HCT116 (cell line): ENCODE measurements around the gene FOXP1. TPM values are rescaled to one million over a fixed set of nuclear protein-coding genes. Genes with fewer than 3 reads are reported as not detected.

Experiments
- ATAC-seq: fragments of 200-7000 bp; cut with Tn5 transposase; 2 replicates; pipeline ENCODE4 v1.9.1; 2020; ENCODE audit warnings: mild to moderate bottlenecking, moderate library complexity
- BruUV-seq: library from RNA; stranded (reverse); fragments of 400-500 nt; replicated peaks from 2 replicates; lab custom pipeline; 2021; lab: Mats Ljungman, UMichigan
- CTCF ChIA-PET: fragments of 300-600 bp; sonication (Branson Sonifier 250); formaldehyde crosslinking; loops from one replicate; lab custom pipeline; 2021; ENCODE audit warnings: antibody characterized with exemption; lab: Charles Lee
- POLR2A ChIA-PET: fragments of 300-600, 350-600 bp; sonication (Branson Sonifier 250); formaldehyde crosslinking; loops from one replicate; lab custom pipeline; 2021; ENCODE audit warnings: antibody characterized with exemption; lab: Charles Lee
- RAD21 ChIA-PET, 2 experiments: fragments of 300-600 bp; sonication (Branson Sonifier 250); formaldehyde crosslinking; loops; one replicate each; lab custom pipeline; 2023; ENCODE audit warnings: low total read pairs in 2 of 2; ENCODE audit not compliant: uncharacterized antibody in 2 of 2, unreplicated experiment in 2 of 2, low non-redundant PET in 1 of 2; lab: Charles Lee
- DNase-seq: peaks from one replicate; pipeline ENCODE4 v3.0.0-alpha.2; 2010; ENCODE audit warnings: low read depth, low spot score
- H2AFZ ChIP-seq: fragments of 200-600 bp; shearing (Covaris generic), sonication (generic); 2 replicates; pipeline ENCODE4 v1.6.1; 2017; ENCODE audit warnings: low read depth, mixed run types, mixed read lengths, antibody characterized with exemption, low read length; ENCODE audit not compliant: poor library complexity, severe bottlenecking
- H3K27ac ChIP-seq: 2 replicates; pipeline ENCODE4 v1.5.1; 2012; ENCODE audit warnings: low read depth, low read length
- H3K27me3 ChIP-seq: fragments of 200-600 bp; sonication (generic); 2 replicates; pipeline ENCODE4 v1.6.1; 2016; ENCODE audit warnings: mixed run types, low read length, mixed read lengths; ENCODE audit not compliant: insufficient read depth
- H3K36me3 ChIP-seq, 2 experiments: fragments of 200-500 bp in 1 of 2; fragments of 200-600 bp in 1 of 2; sonication (Bioruptor generic) in 1 of 2; sonication (generic) in 1 of 2; 2 replicates each; pipeline versions ENCODE4 v1.5.1 to v1.6.1; 2014 to 2016; ENCODE audit warnings: low read length in 2 of 2, inconsistent platforms in 1 of 2, mixed read lengths in 1 of 2, mixed run types in 1 of 2; ENCODE audit not compliant: insufficient read depth in 2 of 2, control insufficient read depth in 1 of 2
- H3K4me1 ChIP-seq, 2 experiments: fragments of 200-600 bp in 1 of 2; sonication (generic) in 1 of 2; 2 replicates each; pipeline versions ENCODE4 v1.5.1 to v1.6.1; 2012 to 2017; ENCODE audit warnings: low read length in 2 of 2, inconsistent platforms in 1 of 2, mild to moderate bottlenecking in 1 of 2, mixed read lengths in 1 of 2, mixed run types in 1 of 2, moderate library complexity in 1 of 2; ENCODE audit not compliant: insufficient read depth in 2 of 2, control insufficient read depth in 1 of 2
- H3K4me2 ChIP-seq: fragments of 200-600 bp; sonication (generic); 2 replicates; pipeline ENCODE4 v1.6.1; 2017; ENCODE audit warnings: mixed run types, low read length, mixed read lengths
- H3K4me3 ChIP-seq, 2 experiments: fragments of 200-600 bp in 1 of 2; sonication (generic) in 1 of 2; replicated peaks in 1 of 2; 2 replicates each; pipeline ENCODE4 v1.5.1; 2011 to 2016; ENCODE audit warnings: low read length in 2 of 2, control low read depth in 1 of 2, low read depth in 1 of 2, mild to moderate bottlenecking in 1 of 2, mixed read lengths in 1 of 2, mixed run types in 1 of 2
- H3K79me2 ChIP-seq: fragments of 200-600 bp; sonication (generic); 2 replicates; pipeline ENCODE4 v1.6.1; 2017; ENCODE audit warnings: mild to moderate bottlenecking, mixed run types, low read length, moderate library complexity, mixed read lengths; ENCODE audit not compliant: insufficient read depth
- H3K9ac ChIP-seq: fragments of 200-600 bp; sonication (generic); 2 replicates; pipeline ENCODE4 v1.6.1; 2016; ENCODE audit warnings: low read length, mixed read lengths
- H3K9me2 ChIP-seq: fragments of 200-600 bp; sonication (generic), shearing (Covaris generic); 2 replicates; pipeline ENCODE4 v1.6.1; 2017; ENCODE audit warnings: mixed run types, mild to moderate bottlenecking, moderate library complexity; ENCODE audit not compliant: insufficient read depth
- H3K9me3 ChIP-seq, 2 experiments: fragments of 200-500 bp in 1 of 2; fragments of 200-600 bp in 1 of 2; sonication (Bioruptor generic) in 1 of 2; sonication (generic) in 1 of 2; 2 replicates each; pipeline ENCODE4 v1.6.1; 2014 to 2017; ENCODE audit warnings: low read length in 2 of 2, mixed read lengths in 2 of 2, inconsistent platforms in 1 of 2, low read depth in 1 of 2, mild to moderate bottlenecking in 1 of 2, mixed run types in 1 of 2, moderate library complexity in 1 of 2; ENCODE audit not compliant: control insufficient read depth in 1 of 2, insufficient read depth in 1 of 2
- H4K20me1 ChIP-seq: fragments of 200-600 bp; sonication (generic), shearing (Covaris generic); 2 replicates; pipeline ENCODE4 v1.6.1; 2017; ENCODE audit warnings: mixed run types, mild to moderate bottlenecking, moderate library complexity; ENCODE audit not compliant: insufficient read depth
- ATF3 ChIP-seq: IDR thresholded peaks from 2 replicates; pipeline ENCODE4 v1.6.1; 2012
- CBX3 ChIP-seq: IDR thresholded peaks from 2 replicates; pipeline ENCODE4 v1.6.1; 2012; ENCODE audit warnings: low read depth
- CEBPB ChIP-seq: IDR thresholded peaks from 2 replicates; pipeline ENCODE4 v1.6.1; 2012; ENCODE audit warnings: low read depth
- CTCF ChIP-seq, 3 experiments: fragments of 200-600 bp in 1 of 3; sonication (generic) in 1 of 3; IDR thresholded peaks in 2 of 3; conservative IDR thresholded peaks in 1 of 3; 2 replicates each; pipeline ENCODE4 v1.5.1; 2012 to 2017; ENCODE audit warnings: low read depth in 2 of 3, low read length in 2 of 3, antibody characterized with exemption in 1 of 3, borderline replicate concordance in 1 of 3, control low read depth in 1 of 3, mild to moderate bottlenecking in 1 of 3, mixed read lengths in 1 of 3, mixed run types in 1 of 3, moderate library complexity in 1 of 3; ENCODE audit not compliant: insufficient read depth in 1 of 3
- EGR1 ChIP-seq: IDR thresholded peaks from 2 replicates; pipeline ENCODE4 v1.6.1; 2012; ENCODE audit warnings: low read depth
- ELF1 ChIP-seq: IDR thresholded peaks from 2 replicates; pipeline ENCODE4 v1.6.1; 2012; ENCODE audit warnings: low read depth, borderline replicate concordance
- EZH2 ChIP-seq: fragments of 200-600 bp; sonication (generic); IDR thresholded peaks from 2 replicates; pipeline ENCODE4 v1.6.1; 2017; ENCODE audit warnings: antibody characterized with exemption, mixed run types
- JUND ChIP-seq: IDR thresholded peaks from 2 replicates; pipeline ENCODE4 v1.6.1; 2012
- POLR2A ChIP-seq: IDR thresholded peaks from 2 replicates; pipeline ENCODE4 v1.7.0; 2011; ENCODE audit warnings: borderline replicate concordance; ENCODE audit not compliant: insufficient read depth, insufficient read length; ENCODE audit errors: extremely low read depth
- RAD21 ChIP-seq: IDR thresholded peaks from 2 replicates; pipeline ENCODE4 v1.6.1; 2012; ENCODE audit warnings: low read depth, mild to moderate bottlenecking
- SIN3A ChIP-seq: IDR thresholded peaks from 2 replicates; pipeline ENCODE4 v1.6.1; 2012; ENCODE audit warnings: low read depth
- SP1 ChIP-seq: IDR thresholded peaks from 2 replicates; pipeline ENCODE4 v1.6.1; 2012; ENCODE audit warnings: low read depth
- SRF ChIP-seq: IDR thresholded peaks from 2 replicates; pipeline ENCODE4 v1.6.1; 2012; ENCODE audit warnings: low read depth
- TCF7L2 ChIP-seq: IDR thresholded peaks from 2 replicates; pipeline ENCODE4 v1.7.0; 2011; ENCODE audit warnings: borderline replicate concordance, inconsistent platforms; ENCODE audit not compliant: insufficient read depth, insufficient read length; ENCODE audit errors: extremely low read depth
- ZBTB33 ChIP-seq: IDR thresholded peaks from 2 replicates; pipeline ENCODE4 v1.6.1; 2011; ENCODE audit warnings: mild to moderate bottlenecking, low read length, moderate library complexity; ENCODE audit not compliant: insufficient replicate concordance; ENCODE audit errors: extremely low read depth
- ZFX ChIP-seq: fragments of 450-650 bp; IDR thresholded peaks from 2 replicates; pipeline ENCODE4 v1.6.1; 2017
- ZNF274 ChIP-seq: fragments of 200-500 bp; sonication (Bioruptor generic); IDR thresholded peaks from 2 replicates; pipeline ENCODE4 v1.6.1; 2014; ENCODE audit warnings: mild to moderate bottlenecking, low read depth, low read length, inconsistent platforms
- intact Hi-C: fragments of 100-400 bp; cut with micrococcal nuclease; formaldehyde crosslinking; loops from 2 replicates; pipeline ENCODE4 v1.10.0; 2022
- total RNA-seq: library from RNA; stranded (reverse); gene quantifications from one replicate; pipeline ENCODE4 v1.2.1, GENCODE V29; 2021; ENCODE audit not compliant: unreplicated experiment
- TF ChIP-seq, protein P1 (sequence below): IDR thresholded peaks from 2 replicates; pipeline ENCODE4 v1.6.1; 2012; ENCODE audit warnings: low read depth
- TF ChIP-seq, protein P2 (sequence below): IDR thresholded peaks from 2 replicates; pipeline ENCODE4 v1.6.1; 2012

Gene FOXP1
- total RNA-seq, 1 experiment from 2014 or later, result 11.4 TPM

DNA sequence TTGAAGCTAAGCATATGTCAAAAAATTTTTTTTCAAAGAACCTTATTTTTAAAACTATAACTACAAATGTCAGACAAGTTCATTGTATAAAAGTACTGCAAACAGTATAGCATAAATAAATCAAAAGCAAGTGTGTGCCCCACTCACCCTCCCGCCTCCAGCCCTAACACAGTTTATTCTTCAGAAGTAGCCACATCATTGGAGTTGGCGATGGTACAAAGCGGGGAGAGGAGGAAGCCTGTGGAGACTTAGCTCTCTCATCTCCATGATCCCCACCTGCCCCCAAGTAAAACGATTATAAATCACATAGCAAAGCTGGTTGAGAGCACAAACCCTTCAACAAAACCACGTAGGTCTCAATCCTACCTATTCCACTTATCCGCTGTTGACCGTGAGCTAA, 33.6 kb downstream of the FOXP1 start:
- TF ChIP-seq CTCF (IDR thresholded peaks at IDR 0.05 in 2 of 3, conservative IDR thresholded peaks at IDR 0.05 in 1 of 3; ENCODE audit: borderline replicate concordance in 1 of 3, insufficient read depth in 1 of 3, low read depth in 2 of 3, low read length in 2 of 3) (no peak), ZBTB33 (no peak), ATF3 (no peak), EGR1 (no peak), TCF7L2 (no peak), SIN3A (no peak), RAD21 (no peak), CBX3 (no peak), ZNF274 (no peak), SP1 (no peak), EZH2 (no peak), ELF1 (no peak), POLR2A (no peak), ZFX (no peak), SRF (no peak), CEBPB (no peak), JUND (no peak)
- TF ChIP-seq, protein P1, sequence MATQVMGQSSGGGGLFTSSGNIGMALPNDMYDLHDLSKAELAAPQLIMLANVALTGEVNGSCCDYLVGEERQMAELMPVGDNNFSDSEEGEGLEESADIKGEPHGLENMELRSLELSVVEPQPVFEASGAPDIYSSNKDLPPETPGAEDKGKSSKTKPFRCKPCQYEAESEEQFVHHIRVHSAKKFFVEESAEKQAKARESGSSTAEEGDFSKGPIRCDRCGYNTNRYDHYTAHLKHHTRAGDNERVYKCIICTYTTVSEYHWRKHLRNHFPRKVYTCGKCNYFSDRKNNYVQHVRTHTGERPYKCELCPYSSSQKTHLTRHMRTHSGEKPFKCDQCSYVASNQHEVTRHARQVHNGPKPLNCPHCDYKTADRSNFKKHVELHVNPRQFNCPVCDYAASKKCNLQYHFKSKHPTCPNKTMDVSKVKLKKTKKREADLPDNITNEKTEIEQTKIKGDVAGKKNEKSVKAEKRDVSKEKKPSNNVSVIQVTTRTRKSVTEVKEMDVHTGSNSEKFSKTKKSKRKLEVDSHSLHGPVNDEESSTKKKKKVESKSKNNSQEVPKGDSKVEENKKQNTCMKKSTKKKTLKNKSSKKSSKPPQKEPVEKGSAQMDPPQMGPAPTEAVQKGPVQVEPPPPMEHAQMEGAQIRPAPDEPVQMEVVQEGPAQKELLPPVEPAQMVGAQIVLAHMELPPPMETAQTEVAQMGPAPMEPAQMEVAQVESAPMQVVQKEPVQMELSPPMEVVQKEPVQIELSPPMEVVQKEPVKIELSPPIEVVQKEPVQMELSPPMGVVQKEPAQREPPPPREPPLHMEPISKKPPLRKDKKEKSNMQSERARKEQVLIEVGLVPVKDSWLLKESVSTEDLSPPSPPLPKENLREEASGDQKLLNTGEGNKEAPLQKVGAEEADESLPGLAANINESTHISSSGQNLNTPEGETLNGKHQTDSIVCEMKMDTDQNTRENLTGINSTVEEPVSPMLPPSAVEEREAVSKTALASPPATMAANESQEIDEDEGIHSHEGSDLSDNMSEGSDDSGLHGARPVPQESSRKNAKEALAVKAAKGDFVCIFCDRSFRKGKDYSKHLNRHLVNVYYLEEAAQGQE, result no peak
- TF ChIP-seq, protein P2, sequence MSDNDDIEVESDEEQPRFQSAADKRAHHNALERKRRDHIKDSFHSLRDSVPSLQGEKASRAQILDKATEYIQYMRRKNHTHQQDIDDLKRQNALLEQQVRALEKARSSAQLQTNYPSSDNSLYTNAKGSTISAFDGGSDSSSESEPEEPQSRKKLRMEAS, result no peak
- Histone ChIP-seq H4K20me1 (no peaks in the 10 kb centered on the region), H3K4me1 (no peaks in the 10 kb centered on the region), H3K27me3 (no peaks in the 10 kb centered on the region), H3K79me2 (no peaks in the 10 kb centered on the region), H3K36me3 (no peaks in the 10 kb centered on the region), H3K9me3 (no peaks in the 10 kb centered on the region), H2AFZ (no peak overlapping the region), H3K9ac (no peak overlapping the region), H3K9me2 (no peaks in the 10 kb centered on the region), H3K4me3 (no peak overlapping the region), H3K27ac (no peak overlapping the region), H3K4me2 (no peak overlapping the region)
- RAD21 ChIA-PET, result no interaction called here
- POLR2A ChIA-PET, result no interaction called here
- CTCF ChIA-PET, result no interaction called here
- no peak for DNase-seq
- no TSS peak for BruUV-seq
- no peak for ATAC-seq
- intact Hi-C loops, result loop anchor here (10.0 kb wide), 1 partner anchor 55 kb away; no protein-coding TSS in a partner anchor
